Measurements from ENCODE around the gene TMEM79. TPM values are rescaled to one million over a fixed set of nuclear protein-coding genes. Genes with fewer than 3 reads are reported as not detected.

Gene TMEM79
- total RNA-seq, 6 experiments from 2014 or later: 2.0 to 2.7 (median 2.1) TPM

DNA sequence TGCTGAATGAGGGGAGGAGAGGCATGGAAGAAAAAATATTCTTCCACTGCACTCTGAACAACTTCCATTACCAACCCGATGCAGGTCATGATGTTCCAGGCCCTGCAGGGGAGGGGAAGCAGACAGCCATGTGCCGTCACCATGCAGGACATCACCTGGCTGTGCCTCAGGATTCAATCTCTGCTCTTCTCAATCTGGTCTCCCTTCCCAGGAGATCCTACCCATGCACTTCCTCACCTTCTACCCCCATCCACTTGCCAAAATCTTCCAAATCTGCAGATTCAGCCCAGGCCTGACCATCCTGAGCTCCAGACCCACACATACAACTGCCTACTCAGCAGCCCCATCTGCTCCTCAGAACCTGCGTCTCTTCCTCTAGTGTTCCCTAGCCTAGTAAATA lies 30.5 kb upstream of the TMEM79 start:
- Mint-ChIP-seq H3K4me1 (ENCODE audit: low read depth) (peaks cover 6% of the 10 kb centered on the region; the same call in 1 of the 2 replicates), H3K36me3 (ENCODE audit: low read depth) (peaks cover 42% of the 10 kb centered on the region), H3K27me3 (ENCODE audit: insufficient read depth) (peaks cover 2% of the 10 kb centered on the region), H3K9me3 (no peaks in the 10 kb centered on the region), H3K4me3 (no peak overlapping the region), H3K27ac (no peak overlapping the region)
- TF ChIP-seq, protein P1, sequence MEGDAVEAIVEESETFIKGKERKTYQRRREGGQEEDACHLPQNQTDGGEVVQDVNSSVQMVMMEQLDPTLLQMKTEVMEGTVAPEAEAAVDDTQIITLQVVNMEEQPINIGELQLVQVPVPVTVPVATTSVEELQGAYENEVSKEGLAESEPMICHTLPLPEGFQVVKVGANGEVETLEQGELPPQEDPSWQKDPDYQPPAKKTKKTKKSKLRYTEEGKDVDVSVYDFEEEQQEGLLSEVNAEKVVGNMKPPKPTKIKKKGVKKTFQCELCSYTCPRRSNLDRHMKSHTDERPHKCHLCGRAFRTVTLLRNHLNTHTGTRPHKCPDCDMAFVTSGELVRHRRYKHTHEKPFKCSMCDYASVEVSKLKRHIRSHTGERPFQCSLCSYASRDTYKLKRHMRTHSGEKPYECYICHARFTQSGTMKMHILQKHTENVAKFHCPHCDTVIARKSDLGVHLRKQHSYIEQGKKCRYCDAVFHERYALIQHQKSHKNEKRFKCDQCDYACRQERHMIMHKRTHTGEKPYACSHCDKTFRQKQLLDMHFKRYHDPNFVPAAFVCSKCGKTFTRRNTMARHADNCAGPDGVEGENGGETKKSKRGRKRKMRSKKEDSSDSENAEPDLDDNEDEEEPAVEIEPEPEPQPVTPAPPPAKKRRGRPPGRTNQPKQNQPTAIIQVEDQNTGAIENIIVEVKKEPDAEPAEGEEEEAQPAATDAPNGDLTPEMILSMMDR (IDR thresholded peaks at IDR 0.05): no peak
- no peak for DNase-seq

DNA sequence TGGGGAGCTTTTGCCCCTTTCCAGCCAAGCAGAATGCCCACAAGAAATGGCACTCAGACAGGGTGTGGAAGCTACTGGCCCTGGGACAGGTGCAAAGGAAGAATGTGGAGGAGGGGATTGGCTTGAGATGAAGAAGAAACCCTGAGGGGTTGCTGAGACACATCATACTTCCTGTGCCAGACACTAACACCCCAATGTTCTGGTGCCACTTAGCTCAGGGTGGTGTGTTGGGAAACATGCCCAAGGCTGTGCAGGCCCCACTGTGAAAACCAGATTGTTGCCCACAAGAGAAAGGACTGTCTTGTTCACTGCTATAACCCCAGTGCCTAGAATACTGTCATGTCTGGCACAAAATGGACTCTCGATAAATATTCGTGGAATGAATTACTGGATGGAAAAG lies 26.4 kb upstream of the TMEM79 start:
- H3K36me3 Mint-ChIP-seq (ENCODE audit: low read depth): peaks cover 60% of the 10 kb centered on the region

DNA sequence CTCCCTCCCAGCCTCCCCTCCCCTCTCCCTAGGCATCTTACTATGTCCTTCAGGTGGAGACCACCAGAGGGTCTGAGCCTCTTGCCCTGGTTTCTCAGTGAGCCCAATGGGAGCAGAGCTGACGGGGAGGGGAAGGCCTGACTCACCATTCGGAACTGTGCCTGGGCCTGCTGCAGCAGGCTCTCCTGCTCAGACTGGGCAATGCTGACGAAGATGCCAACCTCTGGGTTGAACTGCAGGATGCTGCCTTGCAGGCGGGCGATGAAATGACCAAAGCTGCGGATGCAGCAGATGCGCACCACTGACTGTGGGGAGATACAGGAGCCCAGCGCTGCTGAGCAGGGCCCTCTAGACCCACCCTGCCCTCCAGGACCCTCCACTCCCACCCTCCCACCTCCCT lies 25.3 kb upstream of the TMEM79 start:
- Mint-ChIP-seq H3K27ac (no peak overlapping the region), H3K36me3 (ENCODE audit: low read depth) (peaks cover 58% of the 10 kb centered on the region)
- TF ChIP-seq, protein P1 (IDR thresholded peaks at IDR 0.05): no peak

More for the DNA sequence above, 26.4 kb upstream of the TMEM79 start:
- no peaks in the 10 kb centered on the region for H3K9me3 Mint-ChIP-seq
- TF ChIP-seq, protein P1 (IDR thresholded peaks at IDR 0.05): no peak
- H3K4me1 Mint-ChIP-seq (ENCODE audit: low read depth): peaks cover 21% of the 10 kb centered on the region
- no peak overlapping the region for H3K27ac Mint-ChIP-seq
- peaks cover 4% of the 10 kb centered on the region for H3K27me3 Mint-ChIP-seq (ENCODE audit: insufficient read depth)
- no peak overlapping the region for H3K4me3 Mint-ChIP-seq
- no peak for DNase-seq

DNA sequence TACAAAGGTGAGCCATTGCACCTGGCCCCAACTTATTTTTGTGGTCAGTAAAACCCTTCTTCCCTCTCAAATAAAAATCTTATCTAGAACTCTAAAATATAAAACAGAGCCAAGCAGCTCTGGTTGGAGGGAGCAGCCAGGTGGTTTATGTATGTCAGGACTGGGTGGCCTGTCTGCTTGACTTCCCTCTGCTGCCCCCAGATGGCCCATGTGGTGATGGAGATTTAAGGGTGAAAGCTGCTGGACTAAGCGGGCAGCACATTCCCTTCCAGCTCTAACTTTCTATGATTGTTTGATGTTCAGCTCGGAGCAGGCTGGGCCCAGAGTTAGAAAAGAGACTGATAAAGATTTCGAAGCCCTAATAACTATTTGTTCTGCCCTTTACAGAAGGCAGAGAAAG lies 24.3 kb upstream of the TMEM79 start:
- H3K27ac Mint-ChIP-seq: peak overlapping the region; percentile 40; the same call in 1 of the 2 replicates
- peaks cover 60% of the 10 kb centered on the region for H3K36me3 Mint-ChIP-seq (ENCODE audit: low read depth)
- TF ChIP-seq, protein P1 (IDR thresholded peaks at IDR 0.05): peak; percentile 36
- DNase-seq: no peak
- no peak overlapping the region for H3K4me3 Mint-ChIP-seq
- peaks cover 2% of the 10 kb centered on the region for H3K27me3 Mint-ChIP-seq (ENCODE audit: insufficient read depth)
- peaks cover 40% of the 10 kb centered on the region for H3K4me1 Mint-ChIP-seq (ENCODE audit: low read depth)
- no peaks in the 10 kb centered on the region for H3K9me3 Mint-ChIP-seq

More for the DNA sequence above, 25.3 kb upstream of the TMEM79 start:
- Mint-ChIP-seq H3K4me3 (no peak overlapping the region), H3K9me3 (no peaks in the 10 kb centered on the region), H3K27me3 (ENCODE audit: insufficient read depth) (peaks cover 2% of the 10 kb centered on the region), H3K4me1 (ENCODE audit: low read depth) (peaks cover 33% of the 10 kb centered on the region)
- DNase-seq: no peak

DNA sequence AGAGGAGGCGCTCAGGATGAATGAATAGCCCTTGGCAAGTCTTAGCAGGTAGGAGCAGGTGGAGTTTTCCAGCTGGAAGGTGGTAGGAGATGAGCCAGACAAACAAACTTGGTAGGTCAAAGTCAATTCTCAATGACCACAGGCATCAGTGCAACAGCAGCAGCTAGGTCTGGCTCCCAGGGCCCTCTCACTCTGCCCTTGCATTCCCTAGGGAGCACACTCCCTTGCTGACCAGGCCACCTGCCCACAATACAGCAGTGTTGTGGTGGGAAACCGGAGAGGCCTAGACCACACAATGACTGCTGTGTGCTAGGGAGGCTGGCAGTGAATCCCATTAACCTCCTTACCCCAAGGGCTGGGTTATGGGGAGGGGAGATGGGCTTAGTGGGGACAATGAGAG lies 23.2 kb upstream of the TMEM79 start:
- H3K27ac Mint-ChIP-seq: peak overlapping the region; percentile 81

More for the DNA sequence above, 23.2 kb upstream of the TMEM79 start:
- Mint-ChIP-seq H3K4me3 (no peak overlapping the region), H3K4me1 (ENCODE audit: low read depth) (peaks cover 40% of the 10 kb centered on the region), H3K36me3 (ENCODE audit: low read depth) (peaks cover 67% of the 10 kb centered on the region), H3K27me3 (ENCODE audit: insufficient read depth) (peaks cover 2% of the 10 kb centered on the region), H3K9me3 (no peaks in the 10 kb centered on the region)
- TF ChIP-seq, protein P1 (IDR thresholded peaks at IDR 0.05): no peak
- DNase-seq: no peak
